ENCODE results near the gene ACSL5.

DNA sequence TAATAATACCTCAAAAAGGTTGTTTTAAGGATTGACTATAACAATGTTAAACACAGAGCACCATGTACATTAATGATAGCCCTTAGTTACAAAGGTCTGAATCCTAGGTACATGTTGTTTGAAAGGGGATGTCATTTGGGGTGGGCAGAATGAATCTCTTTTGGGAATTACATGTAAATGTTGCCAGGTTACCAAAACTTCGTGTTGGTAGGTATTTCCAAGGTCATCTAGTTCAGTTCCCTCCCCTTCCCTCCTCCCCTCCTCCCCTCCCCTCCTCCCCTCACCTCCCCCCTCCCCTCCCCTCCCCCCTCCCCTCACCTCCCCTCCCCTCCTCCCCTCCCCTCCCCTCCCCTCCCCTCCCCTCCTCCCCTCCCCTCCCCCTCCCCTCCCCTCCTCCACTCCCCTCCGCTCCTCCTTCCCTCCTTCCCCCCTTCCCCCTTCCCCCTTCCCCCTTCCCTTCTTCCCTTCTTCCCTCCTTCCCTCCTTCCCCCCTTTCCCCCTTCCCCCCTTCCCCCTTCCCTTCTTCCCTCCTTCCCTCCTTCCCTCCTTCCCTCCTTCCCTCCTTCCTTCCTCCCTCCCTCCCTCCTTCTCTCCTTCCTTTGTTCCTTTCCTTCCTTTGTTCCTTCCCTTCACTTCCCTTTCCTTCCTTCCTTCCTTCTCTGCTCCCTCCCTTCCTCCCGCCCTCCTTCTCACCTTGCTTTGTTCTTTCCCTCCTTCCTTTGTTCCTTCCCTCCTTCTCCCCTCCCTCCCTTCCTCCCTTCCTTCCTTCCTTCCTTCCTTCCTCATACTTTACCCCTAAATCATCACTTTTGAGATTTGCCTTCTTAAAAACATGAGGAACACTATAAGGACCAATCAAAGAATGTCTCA, 81.2 kb downstream of the ACSL5 start:
- TF ChIP-seq, protein P1, sequence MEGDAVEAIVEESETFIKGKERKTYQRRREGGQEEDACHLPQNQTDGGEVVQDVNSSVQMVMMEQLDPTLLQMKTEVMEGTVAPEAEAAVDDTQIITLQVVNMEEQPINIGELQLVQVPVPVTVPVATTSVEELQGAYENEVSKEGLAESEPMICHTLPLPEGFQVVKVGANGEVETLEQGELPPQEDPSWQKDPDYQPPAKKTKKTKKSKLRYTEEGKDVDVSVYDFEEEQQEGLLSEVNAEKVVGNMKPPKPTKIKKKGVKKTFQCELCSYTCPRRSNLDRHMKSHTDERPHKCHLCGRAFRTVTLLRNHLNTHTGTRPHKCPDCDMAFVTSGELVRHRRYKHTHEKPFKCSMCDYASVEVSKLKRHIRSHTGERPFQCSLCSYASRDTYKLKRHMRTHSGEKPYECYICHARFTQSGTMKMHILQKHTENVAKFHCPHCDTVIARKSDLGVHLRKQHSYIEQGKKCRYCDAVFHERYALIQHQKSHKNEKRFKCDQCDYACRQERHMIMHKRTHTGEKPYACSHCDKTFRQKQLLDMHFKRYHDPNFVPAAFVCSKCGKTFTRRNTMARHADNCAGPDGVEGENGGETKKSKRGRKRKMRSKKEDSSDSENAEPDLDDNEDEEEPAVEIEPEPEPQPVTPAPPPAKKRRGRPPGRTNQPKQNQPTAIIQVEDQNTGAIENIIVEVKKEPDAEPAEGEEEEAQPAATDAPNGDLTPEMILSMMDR (IDR thresholded peaks at IDR 0.05): no peak
- TF ChIP-seq POLR2A (IDR thresholded peaks at IDR 0.05): no peak
